ENCODE data around the gene SSR1. TPM values are rescaled to one million over a fixed set of nuclear protein-coding genes. Genes with fewer than 3 reads are reported as not detected.

Gene SSR1
- total and polyA plus RNA-seq, 2 of the 13 experiments (the other 11 are each of a cell fraction or from before 2014, with no cell fraction given), result 203 to 243 TPM

DNA sequence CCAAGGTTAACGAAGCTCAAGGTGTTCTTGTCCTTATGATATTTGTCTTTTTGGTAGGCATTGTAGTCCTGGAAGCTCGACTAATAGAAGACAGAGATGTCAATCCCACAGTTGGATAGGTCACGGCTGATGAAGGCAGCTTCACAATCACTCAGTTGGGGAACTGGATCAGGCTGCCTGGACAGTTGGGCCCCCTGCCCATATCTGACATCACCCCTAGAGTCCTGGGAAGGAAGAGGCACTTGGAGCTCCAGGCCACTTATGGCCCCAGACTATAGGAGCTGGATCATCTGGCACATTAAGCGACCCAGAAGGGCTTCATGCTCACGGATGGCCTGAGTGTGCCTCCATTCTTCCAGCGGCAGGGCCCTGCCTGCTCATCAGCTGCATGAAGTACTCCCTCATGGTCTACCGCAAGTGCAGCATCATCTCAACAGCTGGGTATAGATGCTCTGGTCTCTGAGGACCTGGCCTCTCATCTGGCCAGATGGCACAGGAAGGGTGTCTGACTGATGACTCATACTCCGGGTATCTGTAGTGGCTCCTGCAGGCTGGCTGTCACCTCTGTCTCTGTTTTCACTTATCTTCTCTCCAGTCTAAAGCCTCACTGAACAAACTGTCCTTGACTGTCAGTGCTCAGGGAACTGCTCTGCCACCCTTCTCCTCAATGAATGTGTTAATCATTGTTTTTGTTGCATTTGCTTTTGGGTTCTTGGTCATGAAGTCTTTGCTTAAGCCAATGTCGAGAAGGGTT lies 29.2 kb upstream of the SSR1 start (continued):
- peak; percentile 91 for TF ChIP-seq JUN (CRISPR knock-in tag; IDR thresholded peaks at IDR 0.05)
- TF ChIP-seq ZNF484 (CRISPR knock-in tag; IDR thresholded peaks at IDR 0.05; ENCODE audit: borderline replicate concordance, low read depth), result no peak
- TF ChIP-seq POLR2AphosphoS2 (IDR thresholded peaks at IDR 0.05; ENCODE audit: low read depth, low read length), result no peak
- TF ChIP-seq, protein P1, sequence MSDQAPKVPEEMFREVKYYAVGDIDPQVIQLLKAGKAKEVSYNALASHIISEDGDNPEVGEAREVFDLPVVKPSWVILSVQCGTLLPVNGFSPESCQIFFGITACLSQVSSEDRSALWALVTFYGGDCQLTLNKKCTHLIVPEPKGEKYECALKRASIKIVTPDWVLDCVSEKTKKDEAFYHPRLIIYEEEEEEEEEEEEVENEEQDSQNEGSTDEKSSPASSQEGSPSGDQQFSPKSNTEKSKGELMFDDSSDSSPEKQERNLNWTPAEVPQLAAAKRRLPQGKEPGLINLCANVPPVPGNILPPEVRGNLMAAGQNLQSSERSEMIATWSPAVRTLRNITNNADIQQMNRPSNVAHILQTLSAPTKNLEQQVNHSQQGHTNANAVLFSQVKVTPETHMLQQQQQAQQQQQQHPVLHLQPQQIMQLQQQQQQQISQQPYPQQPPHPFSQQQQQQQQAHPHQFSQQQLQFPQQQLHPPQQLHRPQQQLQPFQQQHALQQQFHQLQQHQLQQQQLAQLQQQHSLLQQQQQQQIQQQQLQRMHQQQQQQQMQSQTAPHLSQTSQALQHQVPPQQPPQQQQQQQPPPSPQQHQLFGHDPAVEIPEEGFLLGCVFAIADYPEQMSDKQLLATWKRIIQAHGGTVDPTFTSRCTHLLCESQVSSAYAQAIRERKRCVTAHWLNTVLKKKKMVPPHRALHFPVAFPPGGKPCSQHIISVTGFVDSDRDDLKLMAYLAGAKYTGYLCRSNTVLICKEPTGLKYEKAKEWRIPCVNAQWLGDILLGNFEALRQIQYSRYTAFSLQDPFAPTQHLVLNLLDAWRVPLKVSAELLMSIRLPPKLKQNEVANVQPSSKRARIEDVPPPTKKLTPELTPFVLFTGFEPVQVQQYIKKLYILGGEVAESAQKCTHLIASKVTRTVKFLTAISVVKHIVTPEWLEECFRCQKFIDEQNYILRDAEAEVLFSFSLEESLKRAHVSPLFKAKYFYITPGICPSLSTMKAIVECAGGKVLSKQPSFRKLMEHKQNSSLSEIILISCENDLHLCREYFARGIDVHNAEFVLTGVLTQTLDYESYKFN (CRISPR knock-in tag; conservative IDR thresholded peaks at IDR 0.05), result peak; percentile 74; the same call in 1 of the 2 replicates
- no peak for TF ChIP-seq POGZ (CRISPR knock-in tag; IDR thresholded peaks at IDR 0.05)
- no peak for TF ChIP-seq KDM3A (CRISPR knock-in tag; IDR thresholded peaks at IDR 0.05; ENCODE audit: low read depth)
- no peak for TF ChIP-seq TRIM24 (CRISPR knock-in tag; IDR thresholded peaks at IDR 0.05)
- no peak for TF ChIP-seq NFKBIZ (CRISPR knock-in tag; IDR thresholded peaks at IDR 0.05)
- TF ChIP-seq ZNF841 (CRISPR knock-in tag; IDR thresholded peaks at IDR 0.05; ENCODE audit: borderline replicate concordance), result no peak
- TF ChIP-seq, protein P2, sequence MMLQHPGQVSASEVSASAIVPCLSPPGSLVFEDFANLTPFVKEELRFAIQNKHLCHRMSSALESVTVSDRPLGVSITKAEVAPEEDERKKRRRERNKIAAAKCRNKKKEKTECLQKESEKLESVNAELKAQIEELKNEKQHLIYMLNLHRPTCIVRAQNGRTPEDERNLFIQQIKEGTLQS (CRISPR knock-in tag; IDR thresholded peaks at IDR 0.05), result peak; percentile 99
- no peak for TF ChIP-seq ZFYVE20 (CRISPR knock-in tag; IDR thresholded peaks at IDR 0.05; ENCODE audit: borderline replicate concordance, low read depth)
- TF ChIP-seq ZNF7 (CRISPR knock-in tag; IDR thresholded peaks at IDR 0.05), result peak; percentile 95
- TF ChIP-seq, protein P3, sequence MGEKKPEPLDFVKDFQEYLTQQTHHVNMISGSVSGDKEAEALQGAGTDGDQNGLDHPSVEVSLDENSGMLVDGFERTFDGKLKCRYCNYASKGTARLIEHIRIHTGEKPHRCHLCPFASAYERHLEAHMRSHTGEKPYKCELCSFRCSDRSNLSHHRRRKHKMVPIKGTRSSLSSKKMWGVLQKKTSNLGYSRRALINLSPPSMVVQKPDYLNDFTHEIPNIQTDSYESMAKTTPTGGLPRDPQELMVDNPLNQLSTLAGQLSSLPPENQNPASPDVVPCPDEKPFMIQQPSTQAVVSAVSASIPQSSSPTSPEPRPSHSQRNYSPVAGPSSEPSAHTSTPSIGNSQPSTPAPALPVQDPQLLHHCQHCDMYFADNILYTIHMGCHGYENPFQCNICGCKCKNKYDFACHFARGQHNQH (CRISPR knock-in tag; IDR thresholded peaks at IDR 0.05), result peak; percentile 83
- TF ChIP-seq ZSCAN31 (CRISPR knock-in tag; IDR thresholded peaks at IDR 0.05; ENCODE audit: low read depth), result no peak
- no peak for TF ChIP-seq ZSCAN22 (CRISPR knock-in tag; IDR thresholded peaks at IDR 0.05)
- TF ChIP-seq, protein P4, sequence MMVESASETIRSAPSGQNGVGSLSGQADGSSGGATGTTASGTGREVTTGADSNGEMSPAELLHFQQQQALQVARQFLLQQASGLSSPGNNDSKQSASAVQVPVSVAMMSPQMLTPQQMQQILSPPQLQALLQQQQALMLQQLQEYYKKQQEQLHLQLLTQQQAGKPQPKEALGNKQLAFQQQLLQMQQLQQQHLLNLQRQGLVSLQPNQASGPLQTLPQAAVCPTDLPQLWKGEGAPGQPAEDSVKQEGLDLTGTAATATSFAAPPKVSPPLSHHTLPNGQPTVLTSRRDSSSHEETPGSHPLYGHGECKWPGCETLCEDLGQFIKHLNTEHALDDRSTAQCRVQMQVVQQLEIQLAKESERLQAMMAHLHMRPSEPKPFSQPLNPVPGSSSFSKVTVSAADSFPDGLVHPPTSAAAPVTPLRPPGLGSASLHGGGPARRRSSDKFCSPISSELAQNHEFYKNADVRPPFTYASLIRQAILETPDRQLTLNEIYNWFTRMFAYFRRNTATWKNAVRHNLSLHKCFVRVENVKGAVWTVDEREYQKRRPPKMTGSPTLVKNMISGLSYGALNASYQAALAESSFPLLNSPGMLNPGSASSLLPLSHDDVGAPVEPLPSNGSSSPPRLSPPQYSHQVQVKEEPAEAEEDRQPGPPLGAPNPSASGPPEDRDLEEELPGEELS (CRISPR knock-in tag; IDR thresholded peaks at IDR 0.05), result peak; percentile 59; the same call in 1 of the 2 replicates
- TF ChIP-seq, protein P5, sequence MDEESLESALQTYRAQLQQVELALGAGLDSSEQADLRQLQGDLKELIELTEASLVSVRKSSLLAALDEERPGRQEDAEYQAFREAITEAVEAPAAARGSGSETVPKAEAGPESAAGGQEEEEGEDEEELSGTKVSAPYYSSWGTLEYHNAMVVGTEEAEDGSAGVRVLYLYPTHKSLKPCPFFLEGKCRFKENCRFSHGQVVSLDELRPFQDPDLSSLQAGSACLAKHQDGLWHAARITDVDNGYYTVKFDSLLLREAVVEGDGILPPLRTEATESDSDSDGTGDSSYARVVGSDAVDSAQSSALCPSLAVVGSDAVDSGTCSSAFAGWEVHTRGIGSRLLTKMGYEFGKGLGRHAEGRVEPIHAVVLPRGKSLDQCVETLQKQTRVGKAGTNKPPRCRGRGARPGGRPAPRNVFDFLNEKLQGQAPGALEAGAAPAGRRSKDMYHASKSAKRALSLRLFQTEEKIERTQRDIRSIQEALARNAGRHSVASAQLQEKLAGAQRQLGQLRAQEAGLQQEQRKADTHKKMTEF (CRISPR knock-in tag; IDR thresholded peaks at IDR 0.05), result peak; percentile 54; the same call in 1 of the 2 replicates
- TF ChIP-seq ZNF274 (CRISPR knock-in tag; IDR thresholded peaks at IDR 0.05), result no peak
- peak; percentile 67; the same call in 1 of the 2 replicates for TF ChIP-seq SOX5 (CRISPR knock-in tag; IDR thresholded peaks at IDR 0.05; ENCODE audit: borderline replicate concordance)
- TF ChIP-seq TBX2 (CRISPR knock-in tag; IDR thresholded peaks at IDR 0.05; ENCODE audit: borderline replicate concordance), result peak; percentile 73
- TF ChIP-seq ZFP1 (CRISPR knock-in tag; IDR thresholded peaks at IDR 0.05), result no peak
- TF ChIP-seq ZFX (CRISPR knock-in tag; IDR thresholded peaks at IDR 0.05; ENCODE audit: low read depth), result 0 out of 2 replicates have a peak, but pooled peaks have one; percentile 15
